GM18519 (cell line): Measurements from ENCODE around the gene NIT1.
A peak's percentile ranks its signal among the peaks of the same experiment; 100 is the strongest.

Source experiments
- ATAC-seq: cut with Tn5 transposase; IDR thresholded peaks from one replicate; pipeline ENCODE4 v1.9.1; 2021; ENCODE audit warnings: mild to moderate bottlenecking, moderate library complexity; ENCODE audit not compliant: unreplicated experiment, low FRiP score

Gene NIT1

DNA sequence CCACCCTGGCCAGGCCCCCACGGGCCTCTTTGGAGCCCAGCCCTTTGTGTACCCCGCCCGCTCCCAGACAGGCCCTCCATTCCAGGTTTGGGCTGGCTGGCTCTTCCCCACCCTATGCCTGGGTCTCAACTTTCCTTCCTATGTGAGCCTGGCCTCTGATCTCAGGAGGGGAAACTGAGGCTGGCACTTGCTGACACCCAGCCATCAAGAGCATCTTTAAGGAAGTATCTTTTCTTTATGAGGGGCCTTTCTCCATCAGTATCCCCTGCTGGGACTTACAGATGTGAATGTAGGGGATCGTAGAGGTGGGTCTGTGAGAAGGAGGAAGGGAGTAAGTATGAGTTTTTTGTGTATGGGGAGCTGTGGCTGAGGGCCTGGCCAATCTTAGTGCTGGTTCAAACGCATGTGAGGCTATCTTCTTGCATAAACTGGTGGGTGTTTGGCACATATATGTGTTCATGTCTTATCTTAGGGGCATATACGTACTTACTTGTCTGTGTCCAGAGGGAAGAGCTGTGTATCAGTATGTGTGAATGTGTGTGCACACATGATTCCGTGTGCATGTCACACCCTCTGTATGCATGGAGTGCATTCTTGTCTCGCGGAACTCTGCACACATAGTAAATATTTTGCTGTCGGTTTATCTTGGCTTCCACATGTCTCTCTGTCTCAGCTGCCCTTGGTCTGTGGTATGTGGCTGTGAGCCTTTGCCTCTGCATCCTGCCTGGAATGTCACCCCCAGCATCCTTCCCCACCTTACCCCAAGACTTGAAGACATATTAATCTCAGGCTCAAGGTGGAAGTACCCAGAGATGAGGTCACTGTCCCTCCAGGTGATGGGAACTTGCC is 33.9 kb upstream of the NIT1 start:
- no peak for ATAC-seq

GRCh38 chr1:161084597-161084988 is 33.3 kb upstream of the NIT1 start:
- no peak for ATAC-seq

GRCh38 chr1:161085165-161085564 is 32.7 kb upstream of the NIT1 start:
- ATAC-seq = no peak

DNA sequence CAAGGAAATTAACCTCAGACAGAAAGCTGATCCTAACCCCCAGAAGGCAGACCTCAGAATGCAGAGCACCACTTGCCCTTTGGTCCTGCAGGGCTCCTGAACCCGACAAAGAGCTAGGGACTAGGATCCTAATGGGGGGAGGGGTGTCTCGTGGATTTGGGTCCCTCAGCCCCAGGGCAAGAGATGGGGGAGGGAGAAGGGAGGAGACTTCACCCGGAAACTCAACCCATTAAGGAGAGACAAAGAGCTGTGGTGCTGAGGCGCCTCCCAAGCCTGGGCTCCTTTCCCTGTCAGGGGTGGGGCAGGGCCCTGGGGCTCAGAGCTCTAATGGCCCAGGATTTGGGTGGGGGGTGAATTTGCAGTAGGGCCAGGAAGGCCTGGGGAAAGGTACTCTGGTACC is 31.4 kb upstream of the NIT1 start:
- no peak for ATAC-seq

- ATAC-seq = no peak
Observed at GRCh38 chr1:161088587-161089110, 29.3 kb upstream of the NIT1 start.

DNA sequence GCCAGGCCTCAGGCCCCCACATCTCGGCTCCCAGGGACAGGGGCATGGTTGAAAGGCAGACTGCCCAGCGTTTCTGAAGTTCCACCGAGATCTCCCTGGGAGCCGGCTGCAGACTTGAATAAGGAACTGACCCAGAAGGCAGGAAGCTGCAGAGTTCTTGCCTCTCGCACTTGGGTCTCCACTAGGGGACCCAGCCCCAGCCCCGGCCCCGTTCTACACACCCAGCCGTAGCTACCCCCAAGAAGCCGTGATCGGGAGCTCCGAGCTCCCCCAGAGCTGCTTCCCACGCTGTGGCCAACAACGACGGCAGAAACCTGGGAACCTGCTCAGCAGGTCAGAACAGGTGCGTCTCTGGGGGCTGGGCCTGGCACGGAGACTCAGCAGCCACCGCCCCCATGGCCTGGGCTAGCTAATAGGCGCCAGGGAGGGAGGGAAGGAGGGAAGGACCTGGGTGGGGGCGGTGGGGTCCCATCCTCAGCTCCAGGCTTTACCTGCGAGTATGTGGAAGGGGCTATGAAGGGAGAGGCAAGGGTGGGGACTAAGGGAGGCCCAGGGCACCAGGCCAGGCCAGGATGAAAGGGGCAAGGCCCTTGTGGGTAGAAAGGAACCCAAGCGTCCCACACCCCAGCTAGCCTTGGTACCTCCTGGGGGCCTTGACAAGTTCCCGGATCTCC is 28.5 kb upstream of the NIT1 start, which contains the start of gene NECTIN4:
NECTIN4 (minus strand) TSS at position 308 of the 674 bp plus-strand sequence; CDS start at position 46, 262 bp downstream.
- no peak for ATAC-seq

- no peak for ATAC-seq
Observed at GRCh38 chr1:161089938-161090337, 28.0 kb upstream of the NIT1 start.

DNA sequence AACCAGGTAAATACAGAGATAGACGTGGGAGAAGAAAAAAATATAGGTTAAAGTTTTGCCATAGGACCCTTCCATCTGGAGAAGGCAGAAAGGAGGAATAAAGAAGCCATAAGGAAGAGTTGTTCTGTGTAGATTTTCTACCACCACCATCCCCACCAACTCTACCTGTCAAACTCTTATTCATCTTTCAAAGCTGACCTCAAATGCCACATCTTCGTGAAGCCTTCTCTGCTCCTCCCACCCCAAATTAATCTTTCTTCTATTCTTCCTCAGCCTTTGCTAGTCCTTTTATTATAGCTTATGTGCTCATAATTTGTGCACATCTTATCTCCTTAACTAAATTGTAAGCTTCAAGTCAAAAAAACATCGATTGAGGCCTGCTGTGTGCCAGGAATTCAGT is 27.3 kb upstream of the NIT1 start:
- ATAC-seq = no peak

DNA sequence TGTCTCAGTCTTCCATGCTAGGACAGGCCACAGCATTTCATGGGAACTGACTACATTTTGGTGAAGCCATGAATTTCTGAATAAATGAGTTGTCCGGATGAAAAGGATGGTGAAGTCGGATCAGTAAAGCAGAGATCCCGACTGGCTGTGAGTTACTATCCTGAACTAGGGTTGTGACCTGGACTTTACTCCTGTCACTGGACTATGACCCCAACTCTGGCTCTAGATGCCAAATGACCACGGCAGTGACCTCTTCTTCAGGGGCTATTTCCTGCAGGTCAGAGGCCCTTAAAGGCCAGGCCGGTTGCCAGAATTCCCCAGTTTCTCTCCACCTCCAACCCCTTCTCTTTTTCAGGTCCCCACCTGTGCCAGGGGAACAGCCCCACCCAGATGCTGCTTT is 26.8 kb upstream of the NIT1 start:
- ATAC-seq = no peak

GRCh38 chr1:161091796-161092507 is 26.0 kb upstream of the NIT1 start:
- ATAC-seq = no peak

- no peak for ATAC-seq
Observed at GRCh38 chr1:161092621-161093028, 25.3 kb upstream of the NIT1 start.

GRCh38 chr1:161094481-161094880 is 23.4 kb upstream of the NIT1 start:
- ATAC-seq = no peak

GRCh38 chr1:161095230-161095629 is 22.7 kb upstream of the NIT1 start:
- ATAC-seq = no peak

- ATAC-seq = no peak
Observed at GRCh38 chr1:161096015-161096414, 21.9 kb upstream of the NIT1 start.

GRCh38 chr1:161096530-161096929 is 21.4 kb upstream of the NIT1 start:
- ATAC-seq = no peak

DNA sequence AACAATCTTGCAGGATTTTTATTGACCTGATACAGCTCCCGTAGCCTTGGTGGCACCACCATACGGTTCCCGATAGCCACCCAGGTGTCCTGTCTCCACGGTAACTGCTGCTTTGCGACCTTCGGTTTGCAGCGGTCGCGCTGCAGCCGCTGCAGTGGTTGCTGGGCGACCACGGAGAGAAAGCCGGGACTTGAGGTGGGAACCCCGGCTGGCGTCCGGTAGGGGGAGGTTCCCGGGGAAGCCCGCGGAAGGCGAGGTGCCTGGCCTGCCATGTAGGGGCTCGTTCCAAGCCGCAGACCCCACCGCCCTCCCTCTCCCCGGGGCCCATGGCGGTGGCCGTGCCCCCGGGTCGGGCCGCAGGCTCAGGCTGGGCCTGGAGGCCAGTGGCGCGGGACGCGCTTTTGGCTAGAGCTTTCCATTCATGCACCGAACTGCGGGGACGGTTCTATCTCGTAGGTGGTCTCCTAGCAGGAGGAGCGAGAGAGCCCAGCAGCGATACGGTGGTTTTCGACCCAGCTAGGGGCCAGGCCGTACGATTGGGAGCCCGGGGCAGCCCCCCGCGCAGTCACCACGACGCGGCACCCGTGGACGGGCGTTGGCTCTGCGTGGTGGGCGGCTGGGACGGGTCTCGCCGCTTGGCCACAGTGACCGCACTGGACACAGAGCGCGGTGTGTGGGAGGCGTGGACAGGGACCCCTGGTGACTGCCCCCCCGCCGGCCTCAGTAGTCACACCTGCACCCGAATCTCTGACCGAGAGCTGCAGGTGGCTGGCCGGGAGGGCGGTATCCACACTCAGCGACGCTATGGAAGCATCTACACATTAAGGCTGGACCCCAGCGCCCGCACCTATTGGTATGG is 19.5 kb upstream of the NIT1 start, which contains the start of gene KLHDC9:
KLHDC9 (plus strand) TSS at position 152 of the 859 bp plus-strand sequence; CDS start at position 327, 175 bp downstream.
- peak; percentile 52 for ATAC-seq

DNA sequence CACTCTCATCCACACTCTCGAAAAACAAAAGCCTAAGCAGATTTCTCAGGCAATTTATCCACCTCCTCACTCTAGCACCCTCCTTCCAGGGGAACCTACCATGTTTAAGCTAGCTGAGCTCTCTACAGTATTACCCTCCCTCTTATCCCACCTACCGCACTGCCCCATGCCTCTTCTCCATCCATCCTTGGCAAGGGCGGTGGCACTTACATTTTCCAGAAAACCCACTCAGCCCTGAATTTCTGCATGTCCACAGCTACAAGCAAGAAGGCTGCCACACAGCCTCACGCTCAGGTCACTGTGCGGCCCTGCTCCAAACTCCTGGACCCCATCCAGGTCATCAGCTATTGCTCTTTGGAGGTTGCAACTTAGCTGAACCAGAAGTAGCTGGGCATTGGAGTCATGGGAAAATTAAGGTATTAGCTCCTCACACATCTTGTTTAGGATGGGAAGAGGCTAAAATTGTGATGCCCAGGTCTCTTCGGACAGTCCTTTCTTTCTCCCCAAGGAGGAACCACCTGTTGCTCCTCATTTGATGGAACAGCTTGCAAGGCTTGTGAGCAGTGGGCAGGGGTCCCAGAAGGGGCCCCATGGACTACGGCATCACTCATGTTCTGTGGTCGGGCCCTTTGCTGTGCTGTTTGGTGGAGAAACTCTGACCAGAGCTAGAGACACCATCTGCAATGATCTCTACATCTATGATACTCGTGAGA is 18.7 kb upstream of the NIT1 start:
- ATAC-seq = no peak

DNA sequence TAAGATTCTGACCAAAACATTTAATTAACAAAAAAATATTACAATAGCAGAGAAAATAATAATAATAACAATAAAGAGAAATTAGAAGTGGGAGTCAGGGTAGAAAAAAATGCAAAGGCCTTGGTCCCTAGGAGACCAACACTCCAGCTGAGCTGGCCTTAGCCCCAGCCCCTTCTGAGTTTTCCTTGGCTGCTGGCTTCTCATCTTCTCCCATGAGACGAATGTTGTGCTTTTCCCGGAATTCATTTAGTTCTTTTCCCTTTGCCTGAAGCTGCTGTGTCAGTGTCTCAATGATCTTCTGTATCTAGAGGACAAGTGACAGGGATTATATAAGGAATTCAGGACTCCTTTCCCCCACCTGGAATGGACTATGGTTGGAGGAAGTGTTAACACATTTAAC is 17.3 kb upstream of the NIT1 start:
- ATAC-seq = no peak

- ATAC-seq = no peak
Observed at GRCh38 chr1:161106431-161106830, 11.5 kb upstream of the NIT1 start.
